ENCODE results near the gene KCNB1.

Gene KCNB1

GRCh38 chr20:49468412-49468811, 14.1 kb downstream of the KCNB1 start:
- DNase-seq: no peak

- DNase-seq: no peak
Measured at GRCh38 chr20:49466114-49466912, 16.2 kb downstream of the KCNB1 start.

GRCh38 chr20:49464556-49464955, 17.9 kb downstream of the KCNB1 start:
- DNase-seq: no peak

GRCh38 chr20:49462626-49463025, 19.8 kb downstream of the KCNB1 start:
- no peak for DNase-seq

GRCh38 chr20:49461894-49462620, 20.4 kb downstream of the KCNB1 start:
- no peak for DNase-seq

GRCh38 chr20:49460916-49461315, 21.6 kb downstream of the KCNB1 start:
- no peak for DNase-seq

GRCh38 chr20:49460131-49460530, 22.3 kb downstream of the KCNB1 start:
- no peak for DNase-seq

- DNase-seq: no peak
Measured at GRCh38 chr20:49459684-49460083, 22.8 kb downstream of the KCNB1 start.

GRCh38 chr20:49457444-49457843, 25.0 kb downstream of the KCNB1 start:
- no peak for DNase-seq

- DNase-seq: no peak
Measured at GRCh38 chr20:49456646-49457045, 25.8 kb downstream of the KCNB1 start.

GRCh38 chr20:49455691-49456090, 26.8 kb downstream of the KCNB1 start:
- no peak for DNase-seq

GRCh38 chr20:49452011-49452482, 30.4 kb downstream of the KCNB1 start:
- no peak for DNase-seq

GRCh38 chr20:49450281-49450721, 32.2 kb downstream of the KCNB1 start:
- no peak for DNase-seq

GRCh38 chr20:49448917-49449316, 33.6 kb downstream of the KCNB1 start:
- no peak for DNase-seq

- DNase-seq: no peak
Measured at GRCh38 chr20:49447946-49448809, 34.3 kb downstream of the KCNB1 start.

- DNase-seq: no peak
Measured at GRCh38 chr20:49447364-49447763, 35.1 kb downstream of the KCNB1 start.

GRCh38 chr20:49446808-49447207, 35.7 kb downstream of the KCNB1 start:
- no peak for DNase-seq

GRCh38 chr20:49446080-49446479, 36.4 kb downstream of the KCNB1 start:
- DNase-seq: no peak

GRCh38 chr20:49445176-49445575, 37.3 kb downstream of the KCNB1 start:
- no peak for DNase-seq

- DNase-seq: no peak
Measured at GRCh38 chr20:49444553-49444990, 37.9 kb downstream of the KCNB1 start.

- DNase-seq: no peak
Measured at GRCh38 chr20:49437057-49437456, 45.4 kb downstream of the KCNB1 start.

- DNase-seq: no peak
Measured at GRCh38 chr20:49435639-49436038, 46.8 kb downstream of the KCNB1 start.

GRCh38 chr20:49433333-49433732, 49.1 kb downstream of the KCNB1 start:
- DNase-seq: no peak

All from NK-92 treated with Interleukin-12 subunit alpha and Interleukin-12 subunit beta, amount 100 ng/mL, for 24 hours (cell line).